ENCODE measurements around the gene FBLN2.

DNA sequence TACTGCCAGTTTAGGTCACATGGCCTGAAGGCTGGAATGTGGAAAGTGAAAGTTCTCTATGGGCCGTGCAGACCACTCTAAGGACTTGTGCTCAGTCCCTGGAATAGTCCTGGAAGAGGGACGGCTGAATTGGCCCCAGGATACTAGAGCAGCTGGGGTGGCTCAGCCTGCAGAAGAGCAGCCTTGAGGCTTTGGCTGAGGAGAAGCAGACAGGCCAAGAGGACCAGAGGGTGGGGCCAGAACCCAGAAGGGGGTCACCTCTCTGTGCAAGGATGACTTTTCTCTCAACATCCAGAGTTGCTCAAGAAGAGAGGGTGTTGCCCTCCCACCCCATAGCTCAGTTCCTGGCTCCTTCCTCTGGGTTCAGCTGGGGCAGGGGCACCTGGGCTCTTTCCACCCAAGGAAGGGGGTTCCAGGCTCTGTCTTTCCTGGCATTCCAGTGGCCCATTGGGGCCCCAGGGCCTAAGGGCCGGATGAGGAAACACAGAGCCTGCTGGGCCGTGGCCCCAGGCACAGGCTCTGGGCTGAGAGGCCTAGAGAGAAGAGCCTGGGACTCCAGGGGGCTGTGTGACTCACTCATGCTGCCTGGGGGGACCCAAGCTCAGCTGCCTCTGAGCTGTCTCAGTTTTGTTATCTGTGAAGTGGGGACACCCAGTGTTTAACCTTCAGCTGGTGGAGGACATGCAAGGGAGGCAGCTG lies 8.5 kb upstream of the FBLN2 start:
- TF ChIP-seq, protein P1, sequence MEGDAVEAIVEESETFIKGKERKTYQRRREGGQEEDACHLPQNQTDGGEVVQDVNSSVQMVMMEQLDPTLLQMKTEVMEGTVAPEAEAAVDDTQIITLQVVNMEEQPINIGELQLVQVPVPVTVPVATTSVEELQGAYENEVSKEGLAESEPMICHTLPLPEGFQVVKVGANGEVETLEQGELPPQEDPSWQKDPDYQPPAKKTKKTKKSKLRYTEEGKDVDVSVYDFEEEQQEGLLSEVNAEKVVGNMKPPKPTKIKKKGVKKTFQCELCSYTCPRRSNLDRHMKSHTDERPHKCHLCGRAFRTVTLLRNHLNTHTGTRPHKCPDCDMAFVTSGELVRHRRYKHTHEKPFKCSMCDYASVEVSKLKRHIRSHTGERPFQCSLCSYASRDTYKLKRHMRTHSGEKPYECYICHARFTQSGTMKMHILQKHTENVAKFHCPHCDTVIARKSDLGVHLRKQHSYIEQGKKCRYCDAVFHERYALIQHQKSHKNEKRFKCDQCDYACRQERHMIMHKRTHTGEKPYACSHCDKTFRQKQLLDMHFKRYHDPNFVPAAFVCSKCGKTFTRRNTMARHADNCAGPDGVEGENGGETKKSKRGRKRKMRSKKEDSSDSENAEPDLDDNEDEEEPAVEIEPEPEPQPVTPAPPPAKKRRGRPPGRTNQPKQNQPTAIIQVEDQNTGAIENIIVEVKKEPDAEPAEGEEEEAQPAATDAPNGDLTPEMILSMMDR (conservative IDR thresholded peaks at IDR 0.05; ENCODE audit: low read depth, low read length), result no peak
- no peak for TF ChIP-seq EZH2phosphoT487 (IDR thresholded peaks at IDR 0.05; ENCODE audit: borderline replicate concordance, low read length)

Measured in PC-3 (cell line).